ENCODE measurements around the gene AGBL3.

Gene AGBL3

DNA sequence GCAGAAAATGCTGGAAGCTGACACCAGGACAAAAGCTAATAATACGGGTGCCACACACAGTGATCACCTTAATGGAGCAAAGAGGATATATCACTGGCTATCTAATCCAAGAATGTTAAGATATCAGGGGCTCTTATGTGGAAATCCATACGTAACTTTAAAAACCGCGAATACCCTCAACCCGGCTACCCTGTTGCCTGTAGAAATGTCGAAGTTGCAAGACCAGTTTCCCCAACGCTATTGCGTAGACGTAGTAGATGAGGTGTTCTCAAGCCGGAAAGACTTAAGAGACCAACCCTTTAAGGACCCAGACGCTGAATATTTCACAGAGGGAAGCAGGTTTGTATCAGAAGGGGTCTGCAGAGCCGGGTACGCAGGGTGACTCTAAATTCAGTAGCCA is 192.1 kb downstream of the AGBL3 start:
- peaks cover 13 to 43% (median 33%) of the 10 kb centered on the region in 5 donors for H3K36me3 ChIP-seq (ENCODE audit: control insufficient read depth in 5 of 5, insufficient read depth in 5 of 5, low read length in 5 of 5)
- no peak overlapping the region for H3K27ac ChIP-seq (ENCODE audit: low read depth, low read length)
- H3K9ac ChIP-seq (ENCODE audit: low read length in 5 of 5): no peak overlapping the region
- H3K27me3 ChIP-seq (ENCODE audit: control insufficient read depth in 5 of 5, insufficient read depth in 4 of 5, low read length in 5 of 5): no peaks in the 10 kb centered on the region
- H3K9me3 ChIP-seq (ENCODE audit: control insufficient read depth in 5 of 5, low read length in 5 of 5): peaks cover 15 to 40% (median 36%) of the 10 kb centered on the region in 5 donors
- no peaks in the 10 kb centered on the region for H3K4me1 ChIP-seq (ENCODE audit: control insufficient read depth in 5 of 5, insufficient read depth in 5 of 5, low read length in 5 of 5)
- H3K4me3 ChIP-seq (ENCODE audit: low read depth in 1 of 5, low read length in 5 of 5): no peak overlapping the region

GRCh38 chr7:135179321-135179925 is 193.1 kb downstream of the AGBL3 start:
- no peaks in the 10 kb centered on the region for H3K27me3 ChIP-seq (ENCODE audit: control insufficient read depth in 5 of 5, insufficient read depth in 4 of 5, low read length in 5 of 5)
- no peak overlapping the region for H3K27ac ChIP-seq (ENCODE audit: low read depth, low read length)
- H3K36me3 ChIP-seq (ENCODE audit: control insufficient read depth in 5 of 5, insufficient read depth in 5 of 5, low read length in 5 of 5): peaks cover 19 to 53% (median 44%) of the 10 kb centered on the region in 5 donors
- peaks cover 15 to 45% (median 36%) of the 10 kb centered on the region in 5 donors for H3K9me3 ChIP-seq (ENCODE audit: control insufficient read depth in 5 of 5, low read length in 5 of 5)
- H3K4me1 ChIP-seq (ENCODE audit: control insufficient read depth in 5 of 5, insufficient read depth in 5 of 5, low read length in 5 of 5): no peaks in the 10 kb centered on the region
- peak overlapping the region in 1 of 5 donors; percentile 2 for H3K4me3 ChIP-seq (ENCODE audit: low read depth in 1 of 5, low read length in 5 of 5)
- H3K9ac ChIP-seq (ENCODE audit: low read length in 5 of 5): no peak overlapping the region

DNA sequence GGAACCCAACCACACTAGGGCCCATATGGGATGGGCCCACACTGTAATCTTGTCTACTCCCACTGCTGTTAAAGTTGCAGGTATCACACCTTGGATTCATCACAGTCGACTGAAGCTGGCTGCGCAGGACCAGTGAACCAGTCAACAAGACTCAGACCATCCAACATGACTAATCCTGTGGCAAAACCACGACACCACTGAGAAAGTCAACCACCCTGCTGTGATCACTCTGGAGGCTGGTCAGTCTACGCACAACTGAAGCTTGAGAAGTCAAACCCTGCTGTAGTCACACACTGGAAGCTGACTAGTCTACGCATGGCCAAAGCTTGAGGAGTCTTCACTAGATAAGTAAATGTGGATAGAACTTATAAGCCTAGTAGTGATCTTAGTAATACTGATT is 193.8 kb downstream of the AGBL3 start:
- Histone ChIP-seq H3K27me3 (ENCODE audit: control insufficient read depth in 5 of 5, insufficient read depth in 4 of 5, low read length in 5 of 5) (no peaks in the 10 kb centered on the region), H3K9me3 (ENCODE audit: control insufficient read depth in 5 of 5, low read length in 5 of 5) (peaks cover 15 to 45% (median 36%) of the 10 kb centered on the region in 5 donors), H3K9ac (ENCODE audit: low read length in 5 of 5) (no peak overlapping the region), H3K27ac (ENCODE audit: low read depth, low read length) (no peak overlapping the region), H3K4me3 (ENCODE audit: low read depth in 1 of 5, low read length in 5 of 5) (no peak overlapping the region), H3K36me3 (ENCODE audit: control insufficient read depth in 5 of 5, insufficient read depth in 5 of 5, low read length in 5 of 5) (peaks cover 19 to 58% (median 47%) of the 10 kb centered on the region in 5 donors), H3K4me1 (ENCODE audit: control insufficient read depth in 5 of 5, insufficient read depth in 5 of 5, low read length in 5 of 5) (no peaks in the 10 kb centered on the region)

DNA sequence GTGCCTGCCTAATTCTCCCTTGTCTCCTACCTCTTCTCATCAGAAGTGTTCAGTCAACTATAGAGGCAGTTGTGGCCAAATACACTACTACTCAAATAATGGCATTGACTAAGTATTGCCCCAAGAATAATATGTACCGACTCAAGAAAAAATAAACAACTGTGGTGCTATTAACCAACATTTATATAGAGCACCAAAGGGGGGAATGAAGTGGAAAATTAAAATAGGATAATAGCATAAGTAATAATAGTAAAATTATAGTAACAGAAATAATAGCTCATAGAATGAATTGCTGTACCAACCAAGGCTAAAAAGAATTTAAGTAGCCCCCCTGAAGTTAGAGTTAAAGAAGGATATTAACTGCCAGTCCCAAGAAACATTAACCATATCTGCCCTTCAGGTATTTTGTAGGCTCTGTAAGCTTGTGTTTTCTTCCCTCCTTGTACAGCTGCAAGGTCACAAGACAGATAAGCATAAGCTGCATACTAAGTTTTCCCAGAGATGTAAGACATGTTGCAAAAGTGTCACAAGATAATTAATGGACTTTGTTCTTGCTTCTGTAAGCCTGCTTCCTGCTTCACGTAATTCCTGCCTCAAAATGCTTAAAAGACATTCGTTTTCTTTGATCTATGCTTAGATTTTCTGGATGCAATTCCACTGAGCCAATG is 195.1 kb downstream of the AGBL3 start:
- no peaks in the 10 kb centered on the region for H3K27me3 ChIP-seq (ENCODE audit: control insufficient read depth in 5 of 5, insufficient read depth in 4 of 5, low read length in 5 of 5)
- peak overlapping the region in 4 of 5 donors; percentile 32 to 42 (median 36) for H3K4me3 ChIP-seq (ENCODE audit: low read depth in 1 of 5, low read length in 5 of 5)
- no peak overlapping the region for H3K27ac ChIP-seq (ENCODE audit: low read depth, low read length)
- H3K9ac ChIP-seq (ENCODE audit: low read length in 5 of 5): no peak overlapping the region
- H3K4me1 ChIP-seq (ENCODE audit: control insufficient read depth in 5 of 5, insufficient read depth in 5 of 5, low read length in 5 of 5): no peaks in the 10 kb centered on the region
- peaks cover 15 to 45% (median 36%) of the 10 kb centered on the region in 5 donors for H3K9me3 ChIP-seq (ENCODE audit: control insufficient read depth in 5 of 5, low read length in 5 of 5)
- H3K36me3 ChIP-seq (ENCODE audit: control insufficient read depth in 5 of 5, insufficient read depth in 5 of 5, low read length in 5 of 5): peaks cover 19 to 66% (median 57%) of the 10 kb centered on the region in 5 donors

GRCh38 chr7:135181929-135182678 is 195.8 kb downstream of the AGBL3 start:
- Histone ChIP-seq H3K27ac (ENCODE audit: low read depth, low read length) (no peak overlapping the region), H3K9ac (ENCODE audit: low read length in 5 of 5) (no peak overlapping the region), H3K4me3 (ENCODE audit: low read depth in 1 of 5, low read length in 5 of 5) (peak overlapping the region in 4 of 5 donors; percentile 11 to 42 (median 27)), H3K9me3 (ENCODE audit: control insufficient read depth in 5 of 5, low read length in 5 of 5) (peaks cover 15 to 45% (median 36%) of the 10 kb centered on the region in 5 donors), H3K4me1 (ENCODE audit: control insufficient read depth in 5 of 5, insufficient read depth in 5 of 5, low read length in 5 of 5) (no peaks in the 10 kb centered on the region), H3K36me3 (ENCODE audit: control insufficient read depth in 5 of 5, insufficient read depth in 5 of 5, low read length in 5 of 5) (peaks cover 19 to 68% (median 64%) of the 10 kb centered on the region in 5 donors), H3K27me3 (ENCODE audit: control insufficient read depth in 5 of 5, insufficient read depth in 4 of 5, low read length in 5 of 5) (no peaks in the 10 kb centered on the region)

DNA sequence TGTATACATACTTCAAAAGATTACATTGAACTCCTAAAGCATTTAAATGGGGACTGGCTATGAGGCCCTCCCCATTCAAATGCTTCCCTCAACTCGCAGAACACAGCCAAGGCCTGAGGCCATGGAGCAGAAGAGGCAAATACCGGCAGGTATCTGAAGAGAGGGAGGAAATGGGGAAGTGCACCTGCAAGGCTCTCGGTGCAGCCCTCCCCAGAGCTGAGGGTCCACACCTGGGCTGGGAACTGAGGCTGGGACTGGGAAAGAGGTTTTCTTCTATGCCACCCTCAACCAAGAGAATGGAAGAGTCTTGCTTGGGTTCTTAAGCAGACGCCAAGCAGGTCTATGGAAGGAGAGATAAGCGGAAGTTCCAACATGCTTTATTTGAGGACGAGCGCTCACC is 197.2 kb downstream of the AGBL3 start:
- Histone ChIP-seq H3K4me1 (ENCODE audit: control insufficient read depth in 5 of 5, insufficient read depth in 5 of 5, low read length in 5 of 5) (no peaks in the 10 kb centered on the region), H3K36me3 (ENCODE audit: control insufficient read depth in 5 of 5, insufficient read depth in 5 of 5, low read length in 5 of 5) (peaks cover 24 to 79% (median 76%) of the 10 kb centered on the region in 5 donors), H3K27ac (ENCODE audit: low read depth, low read length) (no peak overlapping the region), H3K4me3 (ENCODE audit: low read depth in 1 of 5, low read length in 5 of 5) (no peak overlapping the region), H3K27me3 (ENCODE audit: control insufficient read depth in 5 of 5, insufficient read depth in 4 of 5, low read length in 5 of 5) (no peaks in the 10 kb centered on the region), H3K9me3 (ENCODE audit: control insufficient read depth in 5 of 5, low read length in 5 of 5) (peaks cover 15 to 45% (median 36%) of the 10 kb centered on the region in 5 donors), H3K9ac (ENCODE audit: low read length in 5 of 5) (no peak overlapping the region)

- H3K4me3 ChIP-seq (ENCODE audit: low read depth in 1 of 5, low read length in 5 of 5): no peak overlapping the region
- peaks cover 0 to 5% (median 3%) of the 10 kb centered on the region in 5 donors for H3K4me1 ChIP-seq (ENCODE audit: control insufficient read depth in 5 of 5, insufficient read depth in 5 of 5, low read length in 5 of 5)
- no peaks in the 10 kb centered on the region for H3K27me3 ChIP-seq (ENCODE audit: control insufficient read depth in 5 of 5, insufficient read depth in 4 of 5, low read length in 5 of 5)
- peaks cover 24 to 88% (median 82%) of the 10 kb centered on the region in 5 donors for H3K36me3 ChIP-seq (ENCODE audit: control insufficient read depth in 5 of 5, insufficient read depth in 5 of 5, low read length in 5 of 5)
- peaks cover 15 to 45% (median 35%) of the 10 kb centered on the region in 5 donors for H3K9me3 ChIP-seq (ENCODE audit: control insufficient read depth in 5 of 5, low read length in 5 of 5)
- no peak overlapping the region for H3K9ac ChIP-seq (ENCODE audit: low read length in 5 of 5)
- no peak overlapping the region for H3K27ac ChIP-seq (ENCODE audit: low read depth, low read length)
Observed at GRCh38 chr7:135184254-135184841, 198.0 kb downstream of the AGBL3 start.

Measured in subcutaneous abdominal adipose tissue (tissue), 5 donors.